NCI-H345 treated with DMSO at 0.1 percent for 48 hours (cell line): ENCODE measurements around the gene NEUROD6.

ENCODE experiments used
- DNase-seq: peaks from one replicate; lab custom pipeline; 2025; ENCODE audit not compliant: unreplicated experiment; lab: John Stamatoyannopoulos, UW

NEUROD6 gene

GRCh38 chr7:31335161-31335856 is 5.2 kb downstream of the NEUROD6 start:
- no peak for DNase-seq

DNA sequence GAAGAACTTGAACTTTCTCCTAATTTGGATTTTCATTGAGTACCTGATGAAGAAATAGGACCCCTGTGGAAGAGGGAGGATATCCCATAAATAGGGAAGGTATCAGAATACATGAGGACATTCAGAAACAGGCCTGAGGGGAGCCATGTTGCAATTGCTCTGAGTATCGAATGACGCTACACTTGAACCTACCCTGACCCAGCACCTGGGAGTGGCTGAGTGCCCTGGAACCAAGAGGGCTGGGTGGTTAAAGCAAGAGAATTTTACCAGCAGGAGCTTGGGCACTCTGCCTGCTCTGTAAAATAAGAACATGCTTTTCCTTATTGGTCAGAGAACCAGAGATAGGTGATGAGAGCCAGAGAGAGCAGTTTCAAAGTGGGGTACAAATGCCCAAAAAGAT is 7.2 kb downstream of the NEUROD6 start:
- DNase-seq: no peak

DNA sequence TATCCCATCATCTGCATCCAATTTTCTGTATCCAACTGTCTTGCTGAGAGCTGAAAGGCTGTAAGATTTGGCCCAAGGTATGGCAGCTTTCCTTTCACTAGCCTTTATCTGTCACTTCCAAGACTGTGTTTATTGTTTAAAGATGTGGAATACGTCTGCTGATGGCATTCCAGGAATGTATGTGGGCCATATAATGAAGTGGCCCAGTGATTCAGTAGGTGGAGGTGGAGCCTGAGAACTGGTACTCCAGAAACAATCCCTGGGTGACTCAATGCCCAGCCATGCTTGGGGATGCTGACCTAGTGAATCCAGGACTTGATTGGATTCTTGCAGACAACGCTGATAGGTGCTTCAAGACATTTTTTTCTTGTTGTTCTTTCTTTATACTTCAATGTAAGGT is 13.5 kb downstream of the NEUROD6 start:
- no peak for DNase-seq

- no peak for DNase-seq
These were observed 14.1 kb downstream of the NEUROD6 start for GRCh38 chr7:31326416-31326815.

DNA sequence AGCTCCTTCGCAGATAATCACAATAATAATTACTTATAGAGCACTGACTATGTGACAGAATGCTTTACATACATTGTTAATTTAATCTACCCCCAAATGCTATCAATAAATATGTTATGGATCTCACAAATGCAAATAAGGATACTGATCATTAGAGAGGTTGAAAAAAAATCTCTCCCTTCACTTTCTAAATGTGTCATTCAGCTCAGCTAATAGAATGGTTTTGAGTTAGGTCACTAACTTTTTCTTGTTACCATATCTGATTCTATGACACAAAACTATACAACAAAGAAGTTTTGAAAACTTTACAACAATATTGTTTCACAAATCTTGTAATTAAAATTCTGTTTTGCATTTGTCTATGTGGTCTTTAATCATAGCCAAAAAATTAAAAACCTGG is 17.4 kb downstream of the NEUROD6 start:
- no peak for DNase-seq

DNA sequence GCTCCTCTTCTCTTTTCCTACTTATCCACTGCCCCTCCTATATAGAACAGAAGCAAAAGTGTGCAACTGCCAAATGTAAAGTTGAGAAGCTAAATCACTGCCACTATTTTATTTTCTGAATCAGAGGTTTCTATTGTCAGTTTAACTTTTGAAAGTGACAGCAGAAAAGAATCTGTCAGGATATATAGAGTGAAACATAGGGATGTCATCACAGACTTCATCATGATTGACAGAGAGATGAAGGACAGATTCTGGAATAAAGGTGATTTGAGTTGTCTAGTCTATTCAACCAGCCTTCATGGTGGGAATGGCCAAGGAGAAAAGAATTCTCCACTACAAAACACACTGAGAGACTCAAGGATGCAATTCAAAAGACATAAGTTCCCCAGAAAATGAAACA is 19.9 kb downstream of the NEUROD6 start:
- DNase-seq: no peak

DNA sequence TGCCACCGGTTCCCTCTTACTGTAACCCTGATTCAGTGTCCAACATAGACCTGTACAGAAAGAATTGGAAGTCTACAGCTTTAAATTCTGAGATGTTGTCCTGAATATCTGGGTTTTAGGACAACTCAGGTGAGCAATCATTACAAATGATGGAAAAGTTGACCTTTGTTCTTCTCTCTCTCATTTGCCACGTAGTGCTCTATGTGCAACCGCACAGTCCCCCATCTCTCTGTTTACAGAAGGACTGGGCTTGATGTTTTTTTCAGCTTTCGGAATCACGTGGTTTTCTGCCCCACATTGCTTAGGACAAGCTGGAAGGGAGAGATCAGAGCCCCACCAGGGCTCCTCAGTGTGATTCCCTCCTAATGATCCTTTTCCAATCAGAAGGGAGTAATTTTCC is 22.2 kb downstream of the NEUROD6 start:
- no peak for DNase-seq

DNA sequence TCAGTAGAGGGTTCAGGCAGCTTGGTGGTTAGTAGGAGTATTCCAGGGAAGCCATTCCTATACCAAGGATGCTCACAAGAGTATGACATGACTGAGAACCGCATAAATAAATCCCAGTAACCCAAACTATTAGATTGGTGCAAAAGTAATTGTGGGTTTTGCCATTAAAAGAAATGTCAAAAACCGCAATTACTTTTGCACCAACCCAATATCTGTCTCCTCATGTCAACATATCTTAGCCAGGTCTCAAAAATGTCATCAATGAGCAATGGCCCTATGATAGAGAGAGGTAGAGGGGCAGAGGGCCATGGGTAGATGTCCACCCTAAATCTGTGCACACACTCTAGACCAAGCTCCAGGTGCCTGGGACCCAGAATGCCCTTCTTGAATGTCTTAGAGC is 23.6 kb downstream of the NEUROD6 start:
- DNase-seq: no peak

DNA sequence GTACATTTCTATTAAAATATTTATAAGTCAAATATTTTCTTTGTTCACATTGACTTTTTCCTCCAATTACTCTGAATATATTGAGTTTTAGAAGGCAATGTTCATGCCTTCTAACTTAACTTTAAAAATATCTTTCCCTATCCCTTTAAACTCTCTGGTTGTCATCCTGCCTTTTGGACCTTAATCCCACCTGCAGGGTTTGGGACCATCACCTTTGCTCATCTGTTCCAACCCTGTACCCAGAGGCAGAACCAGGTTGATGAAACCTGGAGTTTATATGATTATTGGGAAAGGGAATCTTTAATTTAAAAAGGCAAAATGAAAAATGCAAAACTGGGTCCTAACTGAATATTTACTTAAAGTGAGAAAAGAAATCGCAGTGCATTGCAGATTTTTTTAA is 24.8 kb downstream of the NEUROD6 start:
- no peak for DNase-seq

DNA sequence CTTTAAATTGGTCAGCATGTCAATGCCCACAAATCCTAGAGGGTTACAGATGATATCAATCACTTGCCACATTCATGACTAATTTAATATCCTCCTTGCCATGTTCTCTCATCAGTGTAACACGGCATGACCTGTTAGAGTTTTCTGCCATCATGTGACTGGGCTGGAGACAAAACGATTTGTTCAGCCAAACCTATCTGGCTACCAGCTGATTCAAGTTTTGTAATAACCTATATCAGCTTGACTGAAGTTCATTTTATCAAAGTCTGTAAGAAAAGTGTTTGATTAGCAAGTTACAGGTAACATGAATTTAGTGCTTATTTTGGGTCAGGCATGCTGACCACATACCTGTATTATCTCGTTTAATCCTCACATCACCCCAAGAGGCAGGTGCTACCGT is 25.7 kb downstream of the NEUROD6 start:
- no peak for DNase-seq

GRCh38 chr7:31312889-31313288 is 27.6 kb downstream of the NEUROD6 start:
- no peak for DNase-seq

- no peak for DNase-seq
These were observed 29.0 kb downstream of the NEUROD6 start for GRCh38 chr7:31311552-31311951.

GRCh38 chr7:31310321-31310935 is 30.1 kb downstream of the NEUROD6 start:
- no peak for DNase-seq

- no peak for DNase-seq
These were observed 31.1 kb downstream of the NEUROD6 start for GRCh38 chr7:31309407-31309806.

- DNase-seq: no peak
These were observed 31.9 kb downstream of the NEUROD6 start for GRCh38 chr7:31308652-31309051.

DNA sequence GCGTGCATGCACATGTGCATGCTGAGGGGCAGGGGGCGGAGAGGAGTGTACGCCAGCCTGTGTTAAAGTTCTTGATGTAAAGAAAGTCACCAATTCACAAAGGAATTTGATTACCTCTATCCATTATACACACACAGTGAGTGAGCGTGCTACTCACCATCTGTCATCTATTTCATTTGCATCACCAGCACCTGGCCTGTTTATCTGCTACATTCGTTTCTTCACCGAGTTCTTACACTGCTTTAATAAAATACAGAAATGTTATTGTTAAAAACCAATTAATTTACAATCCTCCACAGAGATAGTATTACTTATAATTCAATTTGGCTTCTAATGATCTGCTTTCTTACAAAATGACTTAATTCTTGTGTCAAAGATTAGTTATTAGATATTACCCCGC is 32.6 kb downstream of the NEUROD6 start:
- DNase-seq: no peak

DNA sequence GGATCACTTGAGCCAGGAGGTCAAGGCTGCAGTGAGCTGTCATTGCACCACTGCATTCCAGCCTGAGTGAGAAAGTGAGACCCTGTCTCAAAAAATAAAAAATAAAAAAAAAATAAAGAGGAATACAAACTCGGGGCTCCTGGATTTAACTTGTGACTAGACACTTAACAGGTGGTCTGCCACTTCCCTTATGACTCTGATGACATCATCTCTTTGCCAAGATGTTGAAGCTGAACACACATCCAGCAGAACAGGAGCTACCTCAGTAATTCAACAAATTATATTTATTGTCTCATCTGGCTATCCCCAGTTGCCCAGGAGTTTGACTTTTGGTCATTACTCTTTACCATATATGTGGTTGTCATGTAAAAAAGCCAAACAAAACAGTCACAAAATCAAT is 35.3 kb downstream of the NEUROD6 start:
- no peak for DNase-seq

DNA sequence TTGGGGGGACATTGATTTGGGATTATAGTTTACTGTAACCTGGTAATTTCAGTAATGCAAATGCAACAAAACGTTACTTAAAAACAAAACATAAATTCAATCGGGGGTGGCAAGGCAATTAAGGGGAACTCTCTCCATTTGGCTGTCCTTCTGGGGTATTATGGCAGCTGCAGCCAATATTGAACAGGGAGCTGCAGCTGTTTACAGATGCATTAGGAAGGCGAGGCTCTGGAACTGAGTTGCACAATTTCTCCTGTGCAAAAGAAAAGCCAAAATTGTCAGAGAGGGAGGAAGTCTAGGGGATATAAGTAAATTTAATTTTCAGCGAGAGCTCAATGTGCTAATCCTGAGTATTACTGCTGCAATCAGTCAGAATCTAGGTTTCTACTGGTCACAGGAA is 36.1 kb downstream of the NEUROD6 start:
- no peak for DNase-seq

DNA sequence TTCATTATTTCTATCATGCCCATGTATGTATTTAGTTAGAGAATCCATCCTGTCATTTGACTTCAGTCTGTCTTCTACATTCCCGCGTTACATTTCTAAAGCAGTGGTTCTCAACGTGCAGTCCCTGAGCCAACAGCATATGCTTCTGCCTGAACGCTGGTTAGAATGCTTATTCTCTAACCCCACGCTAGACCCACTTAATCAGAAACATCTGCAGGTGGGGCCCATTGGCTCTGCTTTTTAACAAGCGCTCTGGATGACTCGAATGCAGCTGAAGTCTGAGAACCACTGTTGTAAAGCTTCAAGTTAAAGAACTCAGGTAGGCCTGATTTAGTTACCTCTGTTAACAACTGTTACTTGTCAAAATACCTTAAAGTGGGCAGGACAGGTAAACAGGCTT is 38.2 kb downstream of the NEUROD6 start:
- no peak for DNase-seq

- DNase-seq: no peak
These were observed 41.2 kb downstream of the NEUROD6 start for GRCh38 chr7:31299336-31299735.

DNA sequence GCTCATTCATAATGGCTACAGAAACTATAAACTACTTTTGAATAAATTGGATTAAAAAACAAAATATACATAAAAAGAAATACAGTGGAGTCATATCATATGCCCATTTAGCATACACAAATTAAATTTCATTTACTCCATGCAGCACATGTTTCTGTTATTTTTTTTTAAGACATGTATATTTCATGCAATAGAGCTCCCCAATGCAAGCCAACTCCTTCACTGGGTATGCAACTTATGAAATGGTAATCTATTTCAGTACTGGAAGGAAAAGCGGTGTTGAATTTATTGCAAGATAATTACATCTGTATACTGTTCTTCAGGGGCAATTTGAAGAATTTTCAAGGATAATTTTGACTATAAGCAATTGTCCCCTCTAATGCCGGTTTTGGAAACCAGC is 49.9 kb downstream of the NEUROD6 start:
- no peak for DNase-seq
